GM13976 (cell line): ENCODE data around the gene LAMA4.

Experiments
- DNase-seq: peaks from one replicate; pipeline ENCODE4 v3.0.0; 2012; ENCODE audit warnings: low spot score
- CTCF ChIP-seq: IDR thresholded peaks from 2 replicates; pipeline ENCODE4 v1.5.1; 2012; ENCODE audit warnings: borderline replicate concordance, mild to moderate bottlenecking; ENCODE audit not compliant: insufficient read depth; ENCODE audit errors: extremely low read depth, missing control alignments, control extremely low read depth
- in situ Hi-C: fragments of 300-500 bp; cut with MboI; formaldehyde crosslinking; loops from one replicate; pipeline ENCODE4 v1.12.0; 2022; ENCODE audit warnings: low sequenced_read_pairs, mixed read lengths, inconsistent platforms; ENCODE audit not compliant: unreplicated experiment

Gene LAMA4

GRCh38 chr6:112296694-112297093 lies 42.3 kb upstream of the LAMA4 start:
- in situ Hi-C loops = no loop called here
- DNase-seq = no peak
- no peak for TF ChIP-seq CTCF

- in situ Hi-C loops = no loop called here
- TF ChIP-seq CTCF = no peak
- no peak for DNase-seq
Observed at GRCh38 chr6:112296122-112296521, 41.8 kb upstream of the LAMA4 start.

- TF ChIP-seq CTCF = no peak
- in situ Hi-C loops = no loop called here
Observed at GRCh38 chr6:112291161-112291762, 36.9 kb upstream of the LAMA4 start.

GRCh38 chr6:112289038-112289566 lies 34.7 kb upstream of the LAMA4 start:
- DNase-seq = no peak
- TF ChIP-seq CTCF = no peak
- in situ Hi-C loops = no loop called here

More at GRCh38 chr6:112291161-112291762, 36.9 kb upstream of the LAMA4 start:
- DNase-seq = no peak

- no peak for TF ChIP-seq CTCF
- no peak for DNase-seq
- in situ Hi-C loops = no loop called here
Observed at GRCh38 chr6:112288475-112288874, 34.1 kb upstream of the LAMA4 start.

GRCh38 chr6:112287577-112288225 lies 33.3 kb upstream of the LAMA4 start:
- in situ Hi-C loops = no loop called here
- no peak for DNase-seq
- no peak for TF ChIP-seq CTCF
